OCI-LY7 (cell line): ENCODE measurements around the gene SPARC.

Experiments
- CTCF ChIP-seq: fragments of 200-600 bp; sonication (generic); conservative IDR thresholded peaks from 2 replicates; pipeline ENCODE4 v1.5.1; 2014; ENCODE audit warnings: mild to moderate bottlenecking, antibody characterized with exemption, low read length, moderate library complexity, mixed read lengths
- EZH2phosphoT487 ChIP-seq: fragments of 200-600 bp; sonication (generic); IDR thresholded peaks from 2 replicates; pipeline ENCODE4 v1.6.1; 2018; ENCODE audit warnings: low read depth, borderline replicate concordance, mild to moderate bottlenecking, mixed run types, antibody characterized with exemption, low read length, moderate library complexity, mixed read lengths

GRCh38 chr5:151688436-151688835, 1.7 kb upstream of the SPARC start:
- TF ChIP-seq CTCF (no peak), EZH2phosphoT487 (no peak)
